Brain pericyte (primary cell): Measurements from ENCODE around the gene EXOC1L.

Experiments
- DNase-seq: peaks from one replicate; pipeline ENCODE4 v3.0.0-alpha.2; 2012; ENCODE audit warnings: low read depth, low spot score

Gene EXOC1L, protein sequence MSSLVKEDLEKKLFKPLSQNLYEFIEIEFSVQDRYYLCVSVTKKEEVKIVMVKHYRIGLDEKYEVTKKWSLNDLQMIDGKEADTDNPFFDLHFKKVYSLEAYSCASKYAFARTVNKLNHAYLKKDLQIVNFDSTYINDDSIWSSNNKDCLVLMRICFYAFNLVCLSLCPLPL

DNA sequence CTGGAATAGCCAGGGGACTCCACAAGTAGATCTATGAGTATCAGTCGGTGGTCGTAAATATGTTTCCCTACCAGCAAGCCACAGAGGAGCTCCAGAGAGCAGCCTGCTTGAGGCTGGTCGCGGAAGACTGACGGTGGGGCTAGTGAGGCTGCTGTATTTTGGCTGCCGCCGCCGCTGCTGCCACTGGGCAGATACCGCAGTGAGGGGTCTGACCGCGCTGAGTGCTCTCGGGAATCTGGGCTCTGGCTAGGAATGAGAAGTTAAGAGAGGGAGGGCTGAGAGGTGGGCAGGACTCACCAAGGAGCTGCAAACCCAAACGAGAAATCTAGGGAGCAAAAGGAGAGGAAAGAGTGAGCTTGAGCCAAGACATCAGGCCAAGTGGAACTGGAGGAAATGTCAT, at the start of gene EXOC1L:
EXOC1L (plus strand) TSS at position 157 of the 400 bp plus-strand sequence; CDS start at position 394, 237 bp downstream.
- no peak for DNase-seq

DNA sequence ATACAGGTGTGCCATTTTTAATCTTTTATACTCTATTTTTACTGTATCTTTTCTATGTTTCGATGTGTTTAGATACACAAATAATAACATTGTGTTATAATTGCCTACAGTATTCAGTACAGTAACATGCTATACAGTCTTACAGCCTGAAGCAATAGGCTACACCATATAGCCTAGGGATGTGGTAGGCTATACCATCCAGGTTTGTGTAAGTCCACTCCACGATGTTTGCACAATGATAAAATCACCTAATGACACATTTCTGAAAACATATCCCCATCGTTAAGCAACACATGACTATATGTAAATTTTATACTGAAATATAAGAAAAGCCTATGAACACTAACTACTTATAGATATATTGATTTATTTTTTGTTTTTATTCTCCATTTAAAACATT, 48.9 kb upstream of the EXOC1L start:
- DNase-seq: no peak

DNA sequence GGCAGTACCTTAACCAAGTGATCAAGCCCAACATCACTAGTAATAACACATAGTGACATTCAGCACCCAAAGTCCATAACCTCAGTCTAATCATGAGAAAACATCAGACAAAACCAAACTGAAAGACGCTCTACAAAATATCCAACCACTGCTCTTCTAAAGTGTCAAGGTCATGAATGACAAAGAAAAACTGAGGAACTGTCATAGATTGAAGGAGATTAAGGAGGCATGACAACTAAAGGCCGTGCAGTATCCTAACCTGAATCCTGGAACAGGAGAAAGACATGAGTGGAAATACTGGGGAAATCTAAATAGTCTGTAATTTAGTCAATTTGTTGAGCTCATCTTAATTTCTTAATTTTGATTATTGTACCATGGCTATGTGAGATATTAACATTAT, 38.2 kb upstream of the EXOC1L start:
- DNase-seq: no peak

DNA sequence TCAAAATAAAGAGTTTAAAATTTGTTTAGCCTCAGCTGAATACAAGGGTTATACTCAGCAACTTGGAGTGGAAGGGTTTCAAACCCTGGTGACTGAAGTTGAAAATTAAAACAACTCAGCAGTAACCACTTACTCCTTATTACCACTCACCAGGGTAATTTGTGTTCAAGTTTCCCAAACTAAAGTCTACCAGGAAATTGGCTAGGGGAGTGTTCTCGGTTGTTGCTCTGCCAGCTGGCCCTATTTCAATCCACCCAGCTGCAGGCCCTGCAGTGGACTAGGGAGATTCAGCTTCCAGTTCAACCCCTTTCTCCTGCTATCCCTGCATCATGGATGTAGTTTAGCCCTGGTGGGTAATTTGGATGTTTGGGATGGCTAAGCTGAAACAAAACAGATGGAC, 37.8 kb upstream of the EXOC1L start:
- no peak for DNase-seq

DNA sequence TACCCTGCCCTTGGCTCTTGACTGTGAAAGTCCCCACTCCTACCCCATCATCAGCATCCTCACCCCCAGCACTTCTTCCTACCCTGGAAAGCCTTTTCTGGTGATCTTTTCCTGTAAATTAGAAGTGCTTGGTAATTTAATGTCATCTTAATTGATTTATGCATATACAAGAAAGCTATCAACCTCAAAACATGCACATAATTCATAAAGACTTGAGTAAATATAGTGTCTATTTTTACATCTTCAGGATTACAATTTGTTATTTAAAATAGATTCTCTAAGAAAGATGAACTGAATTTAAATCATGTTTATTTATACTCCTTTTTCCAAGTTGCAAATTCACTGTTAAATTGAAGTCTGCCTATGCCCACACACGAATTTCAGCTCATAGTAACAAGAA, 36.0 kb upstream of the EXOC1L start:
- DNase-seq: no peak

DNA sequence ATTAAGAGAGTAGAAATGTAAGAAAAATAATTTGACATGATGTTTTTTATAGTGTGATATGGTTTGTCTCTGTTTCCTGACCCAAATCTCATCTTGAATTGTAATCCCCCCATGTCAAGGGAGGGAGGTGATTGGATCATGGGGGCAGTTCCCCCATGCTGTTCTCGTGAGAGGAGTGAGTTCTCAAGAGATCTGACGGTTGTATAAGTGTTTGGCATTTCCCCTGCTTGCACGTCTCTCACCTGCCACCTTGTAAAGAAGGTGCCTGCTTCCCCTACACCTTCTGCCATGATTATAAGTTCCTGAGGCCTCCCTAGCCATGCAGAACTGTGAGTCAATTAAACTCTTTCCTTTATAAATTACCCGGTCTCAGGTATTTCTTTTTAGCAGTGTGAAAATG, 34.8 kb upstream of the EXOC1L start:
- DNase-seq: no peak

DNA sequence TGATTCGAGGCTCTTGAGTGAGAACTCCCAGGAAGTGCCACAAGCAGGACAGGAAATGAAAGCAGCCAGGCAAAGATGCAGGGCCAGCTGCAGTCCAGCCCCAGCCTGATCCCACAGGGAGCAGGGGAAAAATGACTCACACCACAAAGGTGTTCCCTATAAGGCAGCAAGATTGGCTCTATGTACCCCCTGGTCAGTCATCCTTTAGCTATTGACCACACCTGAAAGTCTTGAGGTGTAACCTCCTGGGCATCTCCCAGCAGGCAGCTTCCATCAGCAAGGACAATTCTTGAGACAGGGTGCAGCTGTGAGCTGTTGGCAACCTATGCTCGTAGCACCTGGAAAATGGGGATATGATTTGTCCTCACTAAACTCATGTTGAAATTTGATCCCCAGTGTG, 27.9 kb upstream of the EXOC1L start:
- DNase-seq: no peak

DNA sequence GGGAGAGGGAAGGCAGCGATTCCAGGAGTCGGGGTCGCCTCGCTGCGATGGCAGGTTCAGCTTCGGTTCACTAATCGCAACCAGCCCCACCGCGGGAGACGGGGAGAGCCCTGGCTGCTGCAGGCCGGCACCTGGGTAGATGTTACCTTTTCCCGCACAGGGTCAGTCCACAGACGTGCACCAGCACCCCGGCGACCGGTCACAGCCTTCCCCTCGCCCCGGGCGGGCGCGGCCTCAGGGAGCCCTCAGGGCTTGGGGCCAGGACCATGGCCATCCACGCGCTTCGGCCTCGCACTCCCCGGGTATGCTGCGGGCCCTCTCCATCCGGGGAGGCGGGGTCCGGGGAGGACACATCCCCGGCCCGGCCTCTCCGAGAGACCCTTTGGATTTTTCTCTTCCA, 26.1 kb upstream of the EXOC1L start:
- DNase-seq: no peak

DNA sequence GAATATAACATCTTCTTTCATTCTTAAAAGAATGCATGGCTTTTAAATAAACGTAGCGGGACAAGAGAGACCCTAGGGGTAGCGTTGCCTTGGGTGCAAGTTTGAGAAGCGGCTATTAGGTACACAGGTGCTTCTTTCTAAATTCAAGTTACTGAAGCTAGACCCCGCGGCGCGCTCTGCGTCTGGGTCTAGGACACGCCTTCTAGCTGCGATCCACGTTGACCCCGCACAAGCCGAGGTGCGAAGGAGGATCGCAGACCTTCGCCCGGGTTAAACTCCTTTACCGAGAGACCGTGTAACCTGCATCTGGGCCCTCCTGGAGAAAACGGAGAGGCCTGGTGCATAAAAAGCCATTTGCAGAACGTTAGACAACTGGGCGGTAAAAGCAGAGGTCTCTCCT, 25.5 kb upstream of the EXOC1L start:
- DNase-seq: no peak

DNA sequence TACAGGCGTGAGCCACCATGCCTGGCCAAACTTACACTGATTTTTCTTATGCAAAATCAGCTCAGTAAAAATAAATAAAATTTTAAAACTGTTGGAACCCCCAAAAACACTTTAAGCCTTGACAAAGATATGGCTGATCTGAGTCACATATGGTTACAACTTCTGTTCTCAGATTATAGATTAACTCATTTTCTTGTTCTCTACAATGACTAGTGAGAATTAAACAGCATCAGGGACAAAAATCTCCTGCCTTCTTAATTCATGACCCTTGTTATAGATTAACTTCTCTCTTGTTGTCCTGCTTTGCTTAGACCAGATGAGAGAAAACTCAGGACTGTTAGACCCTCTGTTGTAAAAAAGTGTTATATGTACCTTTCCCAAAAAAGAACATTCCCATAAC, 24.2 kb upstream of the EXOC1L start:
- no peak for DNase-seq

DNA sequence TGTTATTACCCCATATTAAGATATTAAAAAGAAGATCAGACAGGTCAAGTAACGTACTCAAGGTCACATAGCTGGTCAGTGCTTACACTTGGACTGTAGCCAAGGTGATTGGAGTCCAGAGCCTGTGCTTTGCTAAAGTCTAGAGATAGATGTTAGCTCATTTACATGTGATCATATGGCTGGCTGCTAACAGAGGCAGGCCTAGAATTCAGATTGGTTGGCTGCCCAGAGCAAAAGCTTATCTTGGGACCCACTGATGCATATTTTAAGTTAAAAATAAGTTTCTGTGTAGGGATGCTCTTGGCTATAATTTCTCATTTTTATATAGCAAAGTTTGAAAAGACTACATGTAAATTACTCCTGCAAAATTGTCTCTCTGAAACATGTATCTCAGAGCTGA, 18.1 kb upstream of the EXOC1L start:
- DNase-seq: no peak

DNA sequence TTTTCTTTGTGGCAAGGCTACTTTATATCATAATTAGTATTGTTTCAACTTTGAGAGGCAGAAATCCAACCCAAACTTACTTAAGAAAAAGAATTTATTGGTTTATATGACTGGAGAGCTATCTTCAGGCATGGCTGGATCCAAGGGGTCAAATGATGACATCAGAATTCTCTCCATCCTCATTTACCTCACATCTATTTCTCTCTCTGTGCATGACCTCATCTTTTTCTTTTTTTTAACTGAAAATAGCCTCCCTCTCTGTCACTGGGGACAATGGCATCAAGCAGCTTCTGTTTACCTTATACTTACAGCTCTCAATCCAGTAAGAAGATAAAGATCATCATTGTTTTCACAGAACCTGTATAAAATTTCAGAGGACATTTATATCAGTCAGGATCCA, 12.0 kb upstream of the EXOC1L start:
- DNase-seq: no peak

DNA sequence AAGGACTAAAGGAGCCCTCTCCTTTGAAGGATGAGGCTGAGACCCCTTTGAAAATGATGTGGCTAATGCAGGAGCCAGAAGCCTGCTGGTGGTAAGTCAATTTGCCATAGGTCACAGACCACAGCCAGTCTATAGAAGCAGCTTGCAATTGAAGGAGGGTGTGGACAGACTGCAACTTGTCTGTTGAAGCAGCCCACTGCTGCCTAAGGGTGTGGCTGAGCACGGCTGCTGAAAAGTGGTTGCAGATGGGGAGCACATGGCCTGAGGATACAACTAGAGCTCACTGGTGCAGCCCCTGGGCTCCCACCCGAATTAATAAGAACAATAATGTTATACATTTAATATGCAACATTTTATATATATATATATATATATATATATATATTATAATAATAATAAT, 11.4 kb upstream of the EXOC1L start:
- DNase-seq: no peak

DNA sequence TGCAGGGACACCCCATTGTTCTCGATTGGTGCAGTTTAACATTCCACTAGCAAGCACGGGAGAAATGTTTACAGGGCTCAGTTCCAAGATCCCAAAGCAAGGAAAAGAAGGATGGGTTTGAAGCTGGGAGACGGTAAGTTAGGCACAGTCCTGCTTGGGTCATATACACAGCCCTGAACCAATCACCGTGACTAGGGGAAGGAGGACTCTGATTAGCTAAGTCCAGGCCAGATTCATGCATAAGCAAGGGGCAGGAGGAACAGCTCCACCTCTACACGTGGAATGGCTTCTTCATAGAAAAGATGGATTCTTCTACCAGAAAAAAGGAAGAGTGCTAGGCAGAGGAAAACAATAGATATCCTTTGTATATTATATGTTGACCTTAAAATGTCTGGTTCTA, 11.0 kb upstream of the EXOC1L start:
- no peak for DNase-seq

DNA sequence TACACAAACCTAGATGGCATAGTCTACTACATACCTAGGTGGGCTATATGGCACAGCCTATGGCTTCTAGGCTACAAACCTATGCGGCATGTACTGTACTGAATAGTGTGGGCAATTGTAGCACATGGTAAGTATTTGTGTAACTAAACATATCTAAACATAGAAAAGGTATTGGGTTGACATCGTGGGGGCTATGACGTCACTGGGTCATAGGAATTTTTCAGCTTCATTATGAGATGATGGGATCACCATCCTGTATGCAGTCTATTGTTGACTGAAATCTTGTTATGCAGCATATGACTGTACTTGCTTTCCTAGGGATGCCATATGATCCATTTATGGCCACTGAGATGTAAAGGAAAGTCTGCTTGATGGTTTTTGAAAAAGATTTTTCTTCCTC, 1.9 kb upstream of the EXOC1L start:
- DNase-seq: no peak

DNA sequence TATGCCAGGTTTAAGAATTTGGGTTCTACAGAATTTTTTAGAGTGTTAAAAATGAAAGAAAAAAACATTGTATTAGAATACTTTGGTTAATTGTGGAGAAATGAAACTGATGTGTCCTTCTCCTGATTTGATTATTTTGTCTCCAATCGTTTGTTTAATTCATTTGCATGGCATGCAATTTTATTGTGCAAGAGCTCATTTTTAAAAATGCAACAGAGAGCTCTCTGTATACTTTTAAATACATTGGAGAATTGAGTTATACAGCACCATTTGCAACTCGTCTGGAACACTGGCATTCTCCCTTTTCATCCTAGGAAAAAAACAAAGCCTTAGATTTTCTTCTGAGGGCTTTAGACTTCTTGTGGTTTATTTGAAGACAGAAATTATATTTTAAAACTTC, 689 bp downstream of the EXOC1L start:
- no peak for DNase-seq

DNA sequence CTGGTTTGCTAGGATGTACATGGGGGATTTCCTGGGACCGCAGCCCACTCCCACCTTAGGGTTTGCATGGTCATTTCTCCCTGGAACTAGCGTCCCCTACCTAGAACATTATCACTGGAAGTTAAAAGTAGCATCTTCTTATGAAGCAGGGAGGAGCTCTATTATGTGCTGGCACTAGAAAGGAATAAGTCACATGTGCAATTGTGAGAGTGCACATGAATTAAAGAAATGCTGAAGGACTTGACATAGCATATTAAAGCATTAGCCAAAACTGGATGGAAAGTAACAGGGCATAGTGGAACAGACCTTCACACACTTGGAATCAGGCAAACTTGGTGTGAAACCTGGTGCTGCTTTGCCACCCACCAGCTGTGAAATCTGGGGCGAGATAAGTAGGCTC, 2.7 kb downstream of the EXOC1L start:
- no peak for DNase-seq

DNA sequence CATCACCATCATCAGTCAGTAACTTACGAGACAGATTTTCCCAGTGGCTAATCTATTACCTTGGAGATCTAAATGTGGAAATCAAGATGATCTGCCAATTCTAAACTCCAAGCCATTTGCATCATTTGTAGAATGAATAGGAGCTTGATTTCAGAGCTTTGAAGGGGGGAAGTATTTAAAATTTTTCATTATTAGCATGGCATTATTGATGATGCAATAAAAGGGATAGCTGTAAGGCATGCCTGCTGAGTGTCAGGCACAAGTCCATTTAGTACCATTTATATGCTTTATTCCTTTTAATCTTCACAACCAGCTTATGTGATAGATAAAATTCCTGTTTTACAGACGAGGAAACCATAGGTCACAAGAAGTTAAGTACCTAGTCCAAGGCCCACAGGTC, 5.3 kb downstream of the EXOC1L start:
- no peak for DNase-seq

DNA sequence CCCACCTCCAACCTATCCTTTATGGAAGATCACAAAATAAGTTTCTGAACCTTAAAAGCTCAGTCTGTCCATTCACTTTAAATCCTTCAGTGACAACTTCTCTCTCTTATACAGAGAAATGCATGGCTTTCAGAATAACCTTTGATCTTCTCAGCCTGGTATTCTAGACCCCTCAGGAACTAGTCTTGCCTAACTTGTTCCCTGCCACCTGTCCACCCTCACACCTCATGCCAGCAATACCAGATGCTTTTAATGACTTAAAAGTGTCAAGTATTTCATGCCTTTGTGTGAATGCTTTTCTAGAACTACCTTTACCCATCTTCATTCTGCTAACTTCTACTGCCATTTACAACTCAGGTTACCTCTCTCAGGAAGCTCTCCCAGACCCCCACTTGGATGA, 7.4 kb downstream of the EXOC1L start:
- no peak for DNase-seq

DNA sequence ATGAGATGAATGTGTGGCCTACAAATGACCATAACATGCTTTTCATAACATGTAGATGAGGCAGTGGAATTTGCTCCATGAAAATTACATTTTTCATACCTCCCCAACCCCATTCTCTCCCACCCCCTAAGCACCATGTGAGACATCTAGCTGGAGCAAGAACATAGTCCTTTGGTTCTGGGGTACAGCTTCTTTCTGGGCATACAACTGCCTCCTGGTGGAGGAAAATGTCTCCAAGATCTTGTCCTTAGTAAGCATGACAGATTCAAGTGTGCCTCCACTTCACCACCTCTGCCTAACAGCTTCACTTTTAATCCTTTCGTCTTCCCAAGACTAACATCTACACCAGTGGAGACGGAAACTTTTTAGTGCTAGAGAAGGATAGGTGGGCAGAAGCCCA, 8.0 kb downstream of the EXOC1L start:
- DNase-seq: no peak

DNA sequence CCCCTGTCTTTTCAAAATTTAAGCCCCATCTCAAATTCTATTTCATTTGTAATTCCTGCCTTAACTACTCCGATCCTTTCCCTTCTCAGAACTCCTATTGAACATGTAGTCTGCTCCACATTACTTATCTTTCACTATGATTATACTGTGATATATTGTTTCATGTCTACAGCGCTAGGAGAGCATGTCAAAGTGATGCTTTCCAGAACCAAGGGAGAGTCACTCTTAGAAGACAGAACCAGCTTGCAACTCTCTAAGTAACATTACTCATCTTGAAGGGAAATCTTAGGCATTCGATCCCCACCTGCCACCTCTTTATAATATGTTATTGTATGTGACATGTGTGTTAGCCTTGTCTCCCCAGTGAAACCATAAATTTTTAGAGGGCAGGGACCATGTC, 10.5 kb downstream of the EXOC1L start:
- no peak for DNase-seq

DNA sequence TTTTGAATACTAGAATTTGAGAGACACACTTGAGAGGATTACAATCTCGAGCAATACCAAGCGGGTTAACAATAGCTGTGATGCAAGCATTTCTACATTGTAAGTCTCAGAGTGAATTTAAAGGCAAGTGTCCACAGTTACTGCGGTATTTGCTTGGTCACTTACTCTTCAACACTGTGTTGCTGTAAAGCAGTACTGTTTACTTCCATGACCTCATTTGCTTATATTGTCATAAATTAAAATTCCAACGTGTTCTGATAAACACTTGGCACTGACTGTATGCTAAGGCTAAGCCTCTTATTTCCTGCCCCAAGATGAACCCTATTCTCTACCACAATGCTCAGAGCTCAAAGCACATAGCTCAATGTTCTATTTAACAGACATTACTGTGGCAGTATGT, 11.1 kb downstream of the EXOC1L start:
- DNase-seq: no peak

DNA sequence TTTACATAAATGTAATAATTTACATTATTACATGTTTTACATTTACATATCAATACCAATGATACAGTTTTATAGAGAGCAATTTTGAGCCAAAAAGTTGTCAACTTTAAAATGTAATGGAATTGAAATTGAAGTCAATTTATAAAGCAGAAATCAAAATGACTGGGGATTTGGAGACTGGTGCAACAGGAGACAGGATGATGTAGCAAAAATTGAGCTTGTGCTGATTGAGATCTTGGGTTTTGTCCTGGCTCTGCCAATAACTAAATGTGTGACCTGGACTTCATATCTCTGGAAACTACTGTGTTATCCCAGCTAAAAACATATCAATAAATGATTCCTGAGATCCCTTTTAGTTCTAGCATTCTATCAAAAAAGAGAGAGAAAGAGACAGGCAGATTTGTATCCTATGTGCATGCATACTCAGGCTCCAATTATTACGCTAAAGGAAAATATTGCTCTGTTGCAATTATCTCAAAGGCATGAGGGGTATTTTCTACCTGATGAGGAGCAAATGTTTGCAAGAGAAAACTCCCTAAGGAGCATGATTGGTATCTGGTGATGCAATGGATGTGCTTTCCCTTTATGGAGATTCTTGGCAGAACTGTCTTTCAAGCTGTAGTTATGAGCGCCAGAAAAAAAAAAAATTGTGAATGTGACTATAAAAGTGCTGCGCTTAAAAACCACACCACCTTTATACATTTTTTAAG, 14.7 kb downstream of the EXOC1L start:
- DNase-seq: no peak

DNA sequence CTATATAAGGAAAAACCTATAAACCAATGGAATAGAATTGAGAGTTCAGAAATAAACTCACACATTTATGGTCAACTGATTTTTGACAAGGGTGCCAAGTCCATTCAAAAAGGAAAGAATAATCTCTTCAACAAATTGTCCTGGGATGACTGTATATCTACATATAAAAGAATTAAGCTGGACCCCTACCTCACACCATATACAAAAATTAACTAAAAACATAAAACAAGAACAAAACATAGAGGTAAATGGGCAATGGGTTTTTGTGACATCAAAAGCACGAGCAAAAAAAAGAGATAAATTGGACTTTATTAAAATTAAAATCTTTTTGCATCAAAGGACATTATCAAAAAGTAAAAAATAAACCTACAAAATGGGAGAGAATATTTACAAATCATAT, 18.3 kb downstream of the EXOC1L start:
- no peak for DNase-seq
